ENCODE data around the gene HECW1.
"Not testable (repeated sequence)": the region's sequence is repeated elsewhere in the genome, so short reads cannot be mapped to it uniquely, and the experiment has no call there.

The HECW1 gene

DNA sequence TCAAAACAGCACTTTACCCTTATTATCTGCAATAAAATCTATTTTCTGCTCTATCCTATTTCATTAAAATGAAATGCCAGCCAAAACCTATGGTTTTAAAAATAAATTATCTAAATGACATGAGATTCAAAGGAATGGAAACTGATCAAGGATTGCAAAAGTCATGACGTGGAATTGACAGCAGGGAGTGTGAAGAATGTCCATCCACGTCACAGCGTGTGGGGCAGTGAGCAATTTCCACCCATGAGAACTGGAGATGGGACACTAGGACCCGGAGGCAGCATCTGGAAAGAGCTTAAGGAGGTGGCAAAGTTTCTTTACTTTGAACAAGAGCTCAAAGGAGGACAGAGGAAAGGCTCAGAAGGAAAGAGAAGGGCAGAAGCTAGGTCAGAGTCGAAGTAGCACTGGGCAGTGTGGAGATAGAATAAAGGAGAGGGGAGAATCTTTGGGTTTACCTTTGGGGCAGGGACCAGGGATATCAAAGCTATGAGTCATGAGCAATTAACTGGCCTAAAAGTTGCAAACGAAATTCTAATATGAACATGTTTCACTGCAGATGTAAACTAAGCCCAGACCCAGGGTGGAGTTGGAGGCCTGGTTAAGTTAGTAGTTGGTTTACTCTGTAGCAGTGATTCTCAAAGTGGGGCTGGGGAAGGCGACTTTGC lies 445.5 kb downstream of the HECW1 start:
- DNase-seq: no peak

DNA sequence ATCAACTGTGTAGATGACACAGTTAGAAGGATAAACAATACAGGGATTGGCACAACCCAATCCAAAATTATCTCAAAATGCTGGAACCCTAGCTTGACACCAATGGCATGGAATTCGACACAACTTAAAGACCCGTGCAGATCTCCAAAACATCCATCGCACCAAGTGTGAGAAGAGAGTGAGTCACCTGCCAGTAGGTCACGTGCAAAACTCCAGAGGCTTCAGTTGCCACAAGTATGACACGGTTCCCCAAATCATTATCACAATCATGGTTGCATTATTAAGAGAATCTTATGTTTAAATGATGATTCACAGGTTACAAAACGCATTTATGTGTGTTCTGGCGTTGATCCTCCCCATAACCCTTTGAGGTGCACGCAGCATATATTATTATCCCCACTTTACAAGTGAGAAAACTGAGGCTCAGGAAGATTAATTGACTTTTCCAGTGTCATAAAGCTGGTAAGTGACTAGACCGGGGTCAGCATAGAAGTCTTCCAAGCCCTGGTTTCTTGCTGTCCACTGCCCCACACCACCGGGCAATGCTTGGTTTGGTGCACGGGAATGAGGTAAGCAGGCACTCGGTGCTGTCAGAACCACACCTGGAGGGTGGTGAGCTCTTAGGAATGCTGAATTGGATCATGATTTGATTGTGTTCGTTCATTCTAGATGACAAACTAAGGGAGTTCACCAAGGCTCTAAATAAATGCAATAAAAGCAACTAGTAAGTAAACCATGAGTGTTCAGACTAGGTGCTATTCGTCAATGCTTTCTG lies 446.9 kb downstream of the HECW1 start:
- DNase-seq: no peak

DNA sequence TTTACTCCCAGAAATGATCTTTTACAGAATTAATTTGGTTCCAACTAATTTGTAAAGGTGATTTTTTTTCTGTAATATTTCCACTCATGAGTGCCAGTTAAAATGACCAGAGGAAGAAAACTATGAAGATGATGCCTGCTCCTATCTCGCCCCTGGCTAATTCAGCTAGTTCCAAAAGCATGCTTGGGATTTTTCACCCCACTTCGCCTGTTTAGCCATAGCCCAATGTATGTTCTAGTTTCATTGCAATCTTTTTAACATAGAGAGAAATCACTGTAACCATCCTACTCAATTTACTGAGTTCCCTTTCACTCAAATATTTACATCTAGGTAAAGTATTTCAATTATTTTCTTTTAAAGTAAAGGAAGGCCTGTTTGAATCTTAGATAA lies 447.5 kb downstream of the HECW1 start:
- DNase-seq: no peak

DNA sequence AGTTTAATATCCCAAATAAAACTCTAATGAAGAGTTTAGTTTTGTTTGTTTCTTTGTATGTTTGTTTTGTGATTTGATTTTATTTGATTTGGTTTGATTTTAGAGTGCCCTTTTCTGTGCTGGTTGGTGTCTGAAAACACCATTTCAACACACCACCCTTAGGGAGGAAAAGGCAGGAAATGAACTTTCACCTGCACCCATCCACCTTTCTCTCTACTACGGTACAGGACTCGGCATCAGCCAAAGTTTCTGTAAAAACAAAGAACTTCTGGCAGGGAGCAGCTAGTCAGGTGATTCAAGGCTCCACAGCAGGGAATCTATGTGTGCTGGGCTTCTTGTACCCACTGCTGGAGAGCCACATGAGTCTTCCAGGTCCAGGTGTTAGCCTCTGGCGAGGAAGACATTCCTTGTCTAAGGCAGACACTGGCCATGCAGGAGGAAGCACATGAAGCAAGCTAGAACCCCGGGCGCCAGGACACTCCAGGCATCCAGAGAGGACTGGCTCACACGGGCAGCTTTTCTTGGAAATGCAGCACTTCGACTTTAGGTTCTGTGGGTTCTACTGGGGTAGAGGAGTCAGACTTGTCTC lies 448.4 kb downstream of the HECW1 start:
- DNase-seq: no peak

DNA sequence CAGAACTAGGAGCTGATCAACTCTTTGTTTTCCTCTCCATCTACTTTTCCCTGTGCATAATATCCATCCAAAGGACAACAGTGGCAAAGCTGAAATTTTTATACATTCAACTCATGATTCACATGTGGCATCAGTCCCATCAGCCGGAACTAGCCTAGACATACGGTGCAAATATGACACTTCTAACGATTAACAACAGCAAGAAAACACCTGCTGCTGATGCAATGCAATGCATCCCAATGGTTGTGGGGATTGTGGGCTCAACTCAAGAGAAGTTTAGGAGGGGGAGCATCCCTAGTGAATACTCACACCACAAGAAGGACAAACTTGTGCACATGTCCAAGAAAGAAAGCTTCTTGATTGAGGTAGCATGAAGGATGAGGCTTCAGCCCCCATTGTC lies 449.9 kb downstream of the HECW1 start:
- DNase-seq: no peak

DNA sequence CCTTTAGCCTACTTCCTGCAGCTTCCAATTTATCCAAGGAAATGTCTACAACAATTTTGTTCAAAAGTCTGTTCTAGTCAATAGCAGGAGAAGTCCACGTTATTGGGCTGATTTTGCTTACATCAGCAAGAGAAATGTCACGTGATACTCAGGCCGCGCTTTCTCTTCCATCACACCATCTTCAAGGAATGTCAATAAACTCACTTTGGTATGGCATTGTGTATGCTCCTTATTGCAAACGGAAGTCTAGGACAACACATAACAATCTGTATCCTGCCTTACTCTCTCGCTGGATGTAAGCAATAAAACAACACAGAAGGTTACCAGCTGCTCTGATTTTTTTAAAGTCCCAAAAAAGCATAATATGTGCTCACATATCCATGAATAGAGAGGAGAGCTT lies 453.3 kb downstream of the HECW1 start:
- DNase-seq: peak in 1 of 3 experiments; percentile 17

DNA sequence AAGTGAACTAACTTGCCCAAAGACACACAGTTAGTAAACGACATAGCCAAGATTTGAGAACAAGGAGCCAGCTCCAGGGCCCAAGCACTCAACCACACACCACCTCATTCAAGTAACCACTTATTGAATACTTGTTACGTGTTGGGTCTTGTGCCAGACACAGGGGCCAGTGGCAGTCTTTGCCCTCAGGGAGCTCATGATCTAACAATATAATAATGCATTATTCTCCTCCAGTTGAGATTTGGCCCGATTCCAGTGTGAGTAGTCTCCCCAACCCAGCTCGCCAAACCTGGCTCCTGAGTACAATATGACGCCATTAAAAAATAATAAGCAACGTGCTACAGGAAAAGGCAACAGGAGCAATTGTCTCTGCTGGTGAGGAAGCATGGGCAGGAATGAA lies 456.1 kb downstream of the HECW1 start:
- DNase-seq: peak in 2 of 3 experiments; percentile 32 to 65

DNA sequence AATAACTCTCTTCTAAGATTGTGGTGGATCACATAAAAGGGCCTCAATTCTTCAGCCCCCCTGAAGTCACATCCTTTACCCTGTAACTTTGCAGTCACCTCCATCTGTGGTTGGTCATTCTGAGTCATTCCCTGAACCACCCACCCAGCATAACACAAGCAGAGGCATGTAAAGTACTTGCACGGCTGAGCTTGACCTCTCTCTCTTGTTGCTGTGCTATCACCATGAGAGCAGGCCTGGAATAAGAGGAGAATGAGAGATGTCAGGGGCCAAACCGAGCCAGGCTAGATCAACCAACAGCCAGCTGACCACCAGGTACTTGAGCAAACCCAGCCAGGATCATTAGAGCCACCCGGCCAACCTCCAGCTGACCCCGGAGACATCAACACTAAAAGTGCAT lies 457.0 kb downstream of the HECW1 start:
- no peak for DNase-seq

DNA sequence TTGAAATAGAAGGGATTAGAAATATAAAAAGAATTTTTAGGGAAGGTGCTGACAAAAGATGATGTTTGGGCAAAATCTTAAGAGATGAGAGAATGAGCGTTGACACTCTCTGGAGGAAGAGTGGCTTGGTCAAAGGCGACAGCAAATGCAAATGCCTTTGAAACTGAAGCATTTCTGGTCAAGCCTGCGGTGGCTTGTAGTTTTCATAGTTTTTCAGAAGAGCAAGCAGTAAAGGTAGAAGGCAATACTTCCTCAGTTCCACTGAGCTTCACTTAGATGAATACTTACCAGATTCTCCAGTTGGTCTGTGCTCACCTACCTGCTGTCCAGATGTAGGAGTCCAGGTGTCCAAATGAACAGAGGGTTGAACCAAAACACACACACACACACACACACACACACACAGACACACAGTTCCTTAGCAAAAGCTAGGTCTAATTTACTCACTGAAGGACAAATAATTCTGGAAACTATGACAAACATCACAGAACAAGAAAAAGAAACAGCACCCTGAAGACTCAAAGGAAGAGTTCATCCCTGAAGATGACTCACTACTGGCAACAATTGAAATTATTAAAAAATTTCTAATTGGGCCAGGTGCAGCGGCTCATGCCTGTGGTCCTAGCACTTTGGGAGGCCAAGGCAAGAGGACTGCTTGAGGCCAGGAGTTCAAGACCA lies 458.4 kb downstream of the HECW1 start:
- no peak for DNase-seq

DNA sequence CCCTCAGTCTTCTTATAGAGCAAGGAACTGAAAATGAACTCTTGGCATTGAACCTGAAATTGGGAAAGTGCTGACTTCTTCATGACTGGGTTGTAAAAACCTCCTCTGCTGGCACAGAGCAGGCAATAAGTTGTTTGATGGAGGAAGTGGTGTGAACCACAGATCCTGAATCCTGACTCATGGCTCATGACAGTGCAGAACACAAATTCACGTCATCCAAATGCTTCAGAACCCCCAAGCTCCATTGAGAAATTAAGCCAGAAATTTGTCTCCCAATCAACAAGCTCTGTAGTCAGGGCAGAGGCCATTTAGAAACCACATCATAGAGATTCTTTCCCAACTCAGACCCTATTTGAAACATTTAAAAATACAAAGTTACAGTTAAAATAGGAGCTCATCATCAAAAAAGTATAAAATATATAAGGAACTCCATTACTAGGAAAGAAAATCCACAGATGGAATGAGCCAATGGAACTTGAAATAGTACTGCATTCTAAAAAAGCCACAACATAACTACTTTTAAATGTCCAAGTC lies 460.1 kb downstream of the HECW1 start:
- no peak for DNase-seq

DNA sequence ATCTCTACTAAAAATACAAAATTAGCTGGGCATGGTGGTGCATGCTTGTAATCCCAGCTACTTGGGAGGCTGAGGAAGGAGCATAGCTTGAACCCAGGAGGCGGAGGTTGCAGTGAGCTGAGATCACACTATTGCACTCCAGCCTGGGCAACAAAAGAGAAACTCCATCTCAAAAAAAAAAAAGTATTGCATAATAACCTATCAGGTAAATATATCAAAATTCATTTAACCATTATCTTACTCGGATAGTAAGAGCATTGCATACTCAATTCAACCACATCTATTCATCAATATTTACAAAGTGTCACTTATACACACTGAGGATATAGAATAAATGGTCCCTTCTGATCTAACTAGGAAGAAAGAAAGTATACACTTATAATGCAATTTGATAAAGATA lies 461.4 kb downstream of the HECW1 start:
- not testable (repeated sequence) for DNase-seq

DNA sequence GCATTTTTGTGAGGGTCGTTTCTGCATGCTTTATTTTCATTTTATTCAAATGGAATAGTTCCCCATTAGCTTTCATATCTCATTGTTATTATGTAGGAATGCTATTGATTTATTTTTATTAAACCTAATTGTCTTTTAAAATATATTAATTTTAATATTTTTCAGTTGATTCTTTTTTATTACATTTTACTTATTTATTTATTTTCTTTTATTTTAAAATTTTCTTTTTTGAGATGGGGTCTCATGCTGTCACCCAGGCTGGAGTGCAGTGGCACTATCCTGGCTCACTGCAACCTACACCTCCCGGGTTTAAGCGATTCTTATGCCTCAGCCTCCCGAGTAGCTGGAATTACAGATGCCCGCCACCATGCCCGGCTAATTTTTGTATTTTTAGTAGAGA lies 463.1 kb downstream of the HECW1 start:
- no peak for DNase-seq

DNA sequence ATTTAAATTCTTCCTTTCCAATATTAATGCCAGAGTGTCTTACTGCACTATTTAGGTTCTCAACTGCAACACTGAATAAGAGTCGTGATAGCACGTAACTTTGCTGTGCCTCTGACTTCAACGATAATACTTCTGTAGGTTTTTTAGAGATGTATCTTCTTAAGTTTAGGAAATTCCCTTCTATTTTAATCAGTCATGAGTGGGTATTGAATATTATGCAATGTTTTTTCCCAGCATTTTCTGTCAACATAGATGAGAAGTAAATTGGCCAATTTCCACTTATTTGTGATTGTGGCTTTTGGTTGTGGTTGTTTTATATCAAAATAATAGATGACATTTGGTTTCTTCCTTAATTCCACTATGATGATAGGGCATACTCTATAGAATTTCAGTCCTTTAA lies 463.8 kb downstream of the HECW1 start:
- DNase-seq: no peak

DNA sequence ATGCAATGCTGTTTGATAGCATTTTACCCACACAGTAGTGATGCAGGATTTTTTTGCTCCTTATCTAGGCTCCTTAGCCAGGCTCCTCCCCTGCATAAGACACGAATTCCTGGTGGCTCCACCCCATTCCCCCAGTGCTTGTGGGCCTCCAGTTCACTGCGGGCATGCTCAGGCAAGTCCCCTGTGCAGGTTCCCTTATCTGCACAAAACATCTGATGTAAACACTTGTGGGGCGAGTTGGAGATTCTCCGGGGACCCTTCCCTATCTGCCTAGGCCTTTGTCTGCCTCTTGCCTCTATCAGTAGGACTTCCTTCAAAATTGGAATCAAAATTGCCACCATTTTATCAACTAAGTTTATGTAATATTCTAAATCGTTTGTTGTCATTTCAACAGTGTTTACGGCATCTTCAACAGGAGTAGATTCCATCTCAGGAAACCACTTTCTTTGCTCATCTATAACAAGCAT lies 465.1 kb downstream of the HECW1 start:
- DNase-seq: peak in 2 of 3 experiments; percentile 22 to 25

DNA sequence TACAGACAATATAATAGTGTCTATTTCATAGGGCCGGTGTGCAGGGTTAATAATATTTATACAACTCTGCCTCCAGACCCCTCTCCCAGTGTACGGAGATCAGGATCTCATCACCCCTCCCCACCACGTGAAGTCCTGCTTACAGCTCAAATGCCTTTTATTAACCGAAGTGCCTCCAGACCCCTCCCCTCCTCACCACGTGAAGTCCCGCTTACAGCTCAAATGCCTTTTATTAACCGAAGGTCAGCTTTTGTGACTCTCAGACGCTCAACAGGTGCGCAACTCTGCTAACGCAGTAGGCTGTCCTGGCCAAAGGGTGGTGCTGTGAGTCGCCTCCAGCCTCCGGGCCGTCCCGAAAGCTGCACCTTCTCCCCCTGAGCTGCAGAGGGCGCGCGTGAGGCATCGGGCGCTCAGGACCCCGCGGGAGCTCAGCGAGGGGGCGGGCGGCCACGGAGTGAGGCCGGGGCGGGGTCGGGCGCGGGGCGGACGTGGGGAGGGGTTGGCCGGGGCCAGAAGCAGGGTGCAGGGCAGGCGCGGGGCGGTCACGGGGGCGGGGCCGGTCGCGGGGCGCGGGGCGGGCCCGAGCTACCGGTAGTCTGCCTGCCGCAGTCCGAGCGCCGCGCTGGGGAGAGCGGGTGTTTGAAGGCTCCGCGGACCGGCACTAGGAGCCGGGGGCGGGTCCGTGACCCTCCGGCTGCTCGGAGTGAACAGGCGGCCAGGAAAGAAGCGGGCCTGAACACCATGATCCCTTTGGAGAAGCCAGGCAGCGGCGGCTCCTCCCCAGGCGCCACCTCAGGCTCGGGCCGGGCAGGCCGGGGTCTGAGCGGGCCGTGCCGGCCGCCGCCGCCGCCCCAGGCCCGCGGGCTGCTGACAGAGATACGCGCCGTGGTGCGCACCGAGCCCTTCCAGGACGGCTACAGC lies 470.3 kb downstream of the HECW1 start, which contains the start of gene STK17A:
Gene STK17A, plus strand, starts transcription at position 606 of the 921 bp plus-strand sequence. Its CDS starts 136 bp downstream, at position 742.
- peak; percentile 92 to 97 (median 96) for DNase-seq

DNA sequence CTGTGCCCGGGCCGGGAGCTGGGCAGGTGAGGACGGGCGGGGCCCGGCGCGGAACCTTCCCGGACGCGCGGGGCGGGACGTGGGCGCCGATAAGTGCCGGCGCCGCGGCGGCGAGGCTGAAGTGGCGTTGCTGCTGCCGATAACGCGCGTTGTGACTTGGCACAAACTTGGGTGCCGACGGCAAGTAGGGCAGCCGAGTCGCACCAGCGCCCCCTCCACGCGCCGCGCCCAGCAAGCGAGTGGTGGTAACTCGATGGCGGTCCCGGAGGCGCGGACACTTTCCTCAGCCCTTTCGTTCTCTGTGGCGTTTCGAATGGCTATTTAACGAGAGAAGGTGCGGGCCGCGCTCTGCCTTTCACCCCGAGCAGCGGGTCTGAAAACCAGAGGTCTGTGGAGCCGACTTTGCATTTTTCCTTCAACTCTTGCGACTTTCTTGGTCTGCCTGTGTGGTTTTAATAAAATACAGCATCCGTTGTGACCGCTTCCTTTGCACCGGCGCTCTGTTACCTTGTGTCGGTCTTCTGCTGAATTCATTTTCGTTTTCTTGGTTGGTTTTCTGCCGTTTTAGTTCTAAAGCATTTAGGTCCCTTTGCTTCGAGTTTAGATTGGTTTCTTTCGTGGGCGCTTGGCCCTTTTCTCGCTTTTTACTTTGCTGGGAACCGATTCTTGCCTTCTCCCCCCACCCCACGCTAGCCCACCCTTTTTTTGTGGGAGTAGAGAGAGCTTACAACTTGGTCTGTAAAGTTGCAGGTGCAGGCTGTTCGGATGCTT lies 471.2 kb downstream of the HECW1 start:
- peak; percentile 45 to 90 (median 85) for DNase-seq

DNA sequence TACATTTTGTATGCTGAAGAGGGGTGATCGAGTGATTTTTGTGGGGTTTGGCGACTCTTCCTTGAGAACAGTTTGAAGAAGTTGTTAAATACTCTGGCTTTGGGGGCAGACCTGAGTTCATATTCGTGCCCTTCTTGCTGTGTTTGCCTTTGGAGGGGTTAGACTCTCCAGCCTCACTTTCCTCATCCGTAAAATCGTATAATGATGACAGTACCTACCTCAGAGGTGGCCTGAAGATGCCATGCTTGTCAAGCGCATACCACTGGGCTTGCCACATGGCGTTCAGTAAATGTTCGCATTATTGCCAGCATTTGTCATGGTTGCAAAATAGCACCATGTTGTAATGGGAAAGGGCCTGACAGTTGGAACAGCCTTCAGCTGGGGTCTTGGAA lies 471.7 kb downstream of the HECW1 start:
- DNase-seq: no peak

DNA sequence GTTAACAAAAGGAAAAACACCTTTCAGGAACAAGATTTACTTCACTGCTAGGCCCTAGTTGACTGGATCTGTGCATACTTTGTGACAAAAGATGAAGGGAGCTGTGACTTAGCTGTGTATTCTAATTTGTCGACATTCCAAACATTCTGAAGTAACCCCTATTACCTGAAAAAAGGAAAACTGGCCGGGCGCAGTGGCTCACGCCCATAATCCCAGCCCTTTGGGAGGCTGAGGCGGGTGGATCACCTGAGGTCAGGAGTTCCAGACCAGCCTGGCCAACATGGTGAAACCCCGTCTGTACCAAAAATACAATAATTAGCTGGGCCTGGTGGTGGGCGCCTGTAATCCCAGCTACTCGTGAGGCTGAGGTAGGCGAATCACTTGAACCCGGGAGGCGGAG lies 472.3 kb downstream of the HECW1 start:
- not testable (repeated sequence) for DNase-seq

DNA sequence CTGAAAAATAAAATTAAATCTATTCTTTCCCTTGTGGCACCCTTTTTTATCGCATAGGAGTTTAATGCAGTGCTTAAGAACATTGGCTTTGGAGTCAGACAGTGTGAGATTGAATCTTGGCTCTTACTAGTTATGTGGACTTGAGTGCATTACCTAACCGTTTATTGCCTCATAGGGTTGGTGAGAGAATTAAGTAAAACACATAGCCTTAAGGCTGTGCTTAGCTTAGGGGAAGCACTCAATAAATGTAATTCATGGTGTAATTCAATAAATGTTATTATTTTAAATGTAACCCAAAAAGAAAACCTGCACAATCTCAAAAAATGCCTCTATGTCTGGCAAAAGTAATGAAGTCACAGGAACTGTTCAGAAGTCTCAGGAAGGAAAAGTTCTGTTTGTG lies 473.1 kb downstream of the HECW1 start:
- DNase-seq: no peak

DNA sequence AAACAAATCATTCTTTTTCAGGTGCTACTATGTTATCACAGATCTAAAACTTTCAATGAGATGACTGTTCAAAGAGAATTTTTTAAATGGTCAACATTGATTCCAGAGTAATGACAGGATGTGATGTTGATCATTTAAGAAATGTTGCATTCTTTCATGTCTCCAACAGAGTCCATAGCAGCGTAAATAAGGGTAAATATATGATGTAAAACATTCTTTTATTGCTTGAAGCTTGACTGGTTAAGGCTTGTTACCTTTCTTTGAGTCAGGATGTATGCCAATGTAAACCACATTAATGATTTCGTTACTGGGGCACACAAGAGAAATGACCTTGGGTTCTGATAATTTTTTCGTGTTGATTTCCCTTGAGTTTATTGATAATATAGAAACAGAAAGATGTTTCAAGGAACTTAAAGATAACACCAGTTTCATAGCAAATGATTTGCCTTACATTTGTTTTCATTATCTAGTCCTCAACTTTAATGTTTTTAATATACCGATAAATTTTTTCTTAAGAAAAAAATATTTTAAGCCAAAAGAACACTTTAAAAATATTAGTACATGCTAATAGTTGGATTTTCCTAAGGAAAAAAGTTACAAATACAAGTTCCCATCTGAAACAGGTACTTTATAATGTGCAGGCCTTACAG lies 473.9 kb downstream of the HECW1 start:
- no peak for DNase-seq

Measured in NCI-H1417 (cell line).